ENCODE measurements around the gene LDB2.

The LDB2 gene

GRCh38 chr4:16794816-16795445 is 103.5 kb downstream of the LDB2 start:
- Histone ChIP-seq H3K36me3 (ENCODE audit: control insufficient read depth, low read length) (no peaks in the 10 kb centered on the region), H3K9me3 (ENCODE audit: control insufficient read depth, insufficient read depth, low read length) (no peaks in the 10 kb centered on the region), H3K4me3 (ENCODE audit: low read length) (no peak overlapping the region), H3K27me3 (ENCODE audit: control insufficient read depth, low read length) (no peaks in the 10 kb centered on the region), H3K9me2 (replicated peaks; ENCODE audit: control insufficient read depth, low read length) (no peaks in the 10 kb centered on the region), H4K20me1 (ENCODE audit: control insufficient read depth, insufficient read depth, low read depth, low read length) (no peaks in the 10 kb centered on the region), H3F3A (ENCODE audit: control insufficient read depth, insufficient read depth) (no peaks in the 10 kb centered on the region), H3K27ac (ENCODE audit: low read depth, low read length) (no peak overlapping the region), H3K4me2 (ENCODE audit: low read length) (no peak overlapping the region), H3K79me2 (ENCODE audit: control insufficient read depth, low read length) (no peaks in the 10 kb centered on the region), H3K4me1 (ENCODE audit: control insufficient read depth, low read length) (no peaks in the 10 kb centered on the region)
- peak; percentile 85 for TF ChIP-seq CTCF (IDR thresholded peaks at IDR 0.05; ENCODE audit: low read depth, low read length, poor library complexity, severe bottlenecking)
- no peak for TF ChIP-seq EZH2phosphoT487 (IDR thresholded peaks at IDR 0.05; ENCODE audit: borderline replicate concordance, low read length)

- Histone ChIP-seq H3K27me3 (ENCODE audit: control insufficient read depth, low read length) (no peaks in the 10 kb centered on the region), H3K27ac (ENCODE audit: low read depth, low read length) (no peak overlapping the region)
Measured at GRCh38 chr4:16791460-16791859, 107.0 kb downstream of the LDB2 start.

GRCh38 chr4:16790508-16790907 is 107.9 kb downstream of the LDB2 start:
- H3K9me3 ChIP-seq (ENCODE audit: control insufficient read depth, insufficient read depth, low read length): no peaks in the 10 kb centered on the region
- H3F3A ChIP-seq (ENCODE audit: control insufficient read depth, insufficient read depth): no peaks in the 10 kb centered on the region
- no peaks in the 10 kb centered on the region for H3K4me1 ChIP-seq (ENCODE audit: control insufficient read depth, low read length)
- TF ChIP-seq CTCF (IDR thresholded peaks at IDR 0.05; ENCODE audit: low read depth, low read length, poor library complexity, severe bottlenecking) (no peak), EZH2phosphoT487 (IDR thresholded peaks at IDR 0.05; ENCODE audit: borderline replicate concordance, low read length) (no peak)
- no peaks in the 10 kb centered on the region for H3K27me3 ChIP-seq (ENCODE audit: control insufficient read depth, low read length)
- H3K79me2 ChIP-seq (ENCODE audit: control insufficient read depth, low read length): no peaks in the 10 kb centered on the region
- H3K9me2 ChIP-seq (replicated peaks; ENCODE audit: control insufficient read depth, low read length): no peaks in the 10 kb centered on the region
- H3K27ac ChIP-seq (ENCODE audit: low read depth, low read length): no peak overlapping the region
- no peaks in the 10 kb centered on the region for H3K36me3 ChIP-seq (ENCODE audit: control insufficient read depth, low read length)
- no peaks in the 10 kb centered on the region for H4K20me1 ChIP-seq (ENCODE audit: control insufficient read depth, insufficient read depth, low read depth, low read length)
- no peak overlapping the region for H3K4me3 ChIP-seq (ENCODE audit: low read length)
- H3K4me2 ChIP-seq (ENCODE audit: low read length): no peak overlapping the region

More at GRCh38 chr4:16791460-16791859, 107.0 kb downstream of the LDB2 start:
- TF ChIP-seq CTCF (IDR thresholded peaks at IDR 0.05; ENCODE audit: low read depth, low read length, poor library complexity, severe bottlenecking) (no peak), EZH2phosphoT487 (IDR thresholded peaks at IDR 0.05; ENCODE audit: borderline replicate concordance, low read length) (no peak)
- Histone ChIP-seq H3K4me1 (ENCODE audit: control insufficient read depth, low read length) (no peaks in the 10 kb centered on the region), H3F3A (ENCODE audit: control insufficient read depth, insufficient read depth) (no peaks in the 10 kb centered on the region), H3K9me3 (ENCODE audit: control insufficient read depth, insufficient read depth, low read length) (no peaks in the 10 kb centered on the region), H3K9me2 (replicated peaks; ENCODE audit: control insufficient read depth, low read length) (no peaks in the 10 kb centered on the region), H3K36me3 (ENCODE audit: control insufficient read depth, low read length) (no peaks in the 10 kb centered on the region), H3K79me2 (ENCODE audit: control insufficient read depth, low read length) (no peaks in the 10 kb centered on the region), H3K4me2 (ENCODE audit: low read length) (no peak overlapping the region), H4K20me1 (ENCODE audit: control insufficient read depth, insufficient read depth, low read depth, low read length) (no peaks in the 10 kb centered on the region), H3K4me3 (ENCODE audit: low read length) (no peak overlapping the region)
